Activated CD8-positive, alpha-beta T cell treated with anti-CD3 and anti-CD28 coated beads for 36 hours (primary cell): Measurements from ENCODE around the gene ATP2C2. TPM values are rescaled to one million over a fixed set of nuclear protein-coding genes. Genes with fewer than 3 reads are reported as not detected.
"Not testable (repeated sequence)": the region's sequence is repeated elsewhere in the genome, so short reads cannot be mapped to it uniquely, and the experiment has no call there.

ENCODE experiments used
- ATAC-seq: fragments of 200-7000 bp; cut with Tn5 transposase; one replicate; pipeline ENCODE4 v1.10.0; 2021; ENCODE audit warnings: mild to moderate bottlenecking, moderate library complexity
- CTCF ChIA-PET: fragments of 350-600 bp; sonication (Branson Sonifier 250); formaldehyde crosslinking; loops from one replicate; lab custom pipeline; 2021; ENCODE audit warnings: antibody characterized with exemption; lab: Charles Lee
- POLR2A ChIA-PET: fragments of 350-600 bp; sonication (Branson Sonifier 250); formaldehyde crosslinking; loops from one replicate; lab custom pipeline; 2021; ENCODE audit warnings: antibody characterized with exemption; lab: Charles Lee
- DNase-seq: peaks from one replicate; pipeline ENCODE4 v3.0.0-alpha.2; 2020
- H3K27ac Mint-ChIP-seq: one replicate; pipeline ENCODE4 v1.8.0; 2021; ENCODE audit warnings: mild to moderate bottlenecking, mixed read lengths
- H3K27me3 Mint-ChIP-seq: one replicate; pipeline ENCODE4 v1.8.0; 2021; ENCODE audit warnings: mixed read lengths
- H3K36me3 Mint-ChIP-seq: one replicate; pipeline ENCODE4 v1.8.0; 2021; ENCODE audit warnings: low read depth, mixed read lengths
- H3K4me1 Mint-ChIP-seq: one replicate; pipeline ENCODE4 v1.8.0; 2021; ENCODE audit warnings: low read depth, mixed read lengths
- H3K4me3 Mint-ChIP-seq: one replicate; pipeline ENCODE4 v1.8.0; 2021; ENCODE audit warnings: mild to moderate bottlenecking, moderate library complexity, mixed read lengths
- H3K9me3 Mint-ChIP-seq: one replicate; pipeline ENCODE4 v1.8.0; 2021; ENCODE audit warnings: mixed read lengths
- CTCF ChIP-seq: fragments of 200-600 bp; IDR thresholded peaks from one replicate; pipeline ENCODE4 v1.8.0; 2022; ENCODE audit warnings: antibody characterized with exemption, mild to moderate bottlenecking
- intact Hi-C: fragments of 100-400 bp; cut with micrococcal nuclease; formaldehyde crosslinking; loops from one replicate; pipeline ENCODE4 v1.10.0; 2022
- total RNA-seq, 2 experiments: library from RNA; stranded (reverse); gene quantifications; one replicate each; pipeline ENCODE4 v1.2.3, GENCODE V29; 2021

Gene ATP2C2
- total RNA-seq, 2 experiments from 2014 or later, result not detected

- ATAC-seq (no peak), DNase-seq (no peak)
- Mint-ChIP-seq H3K4me1 (no peaks in the 10 kb centered on the region), H3K9me3 (no peaks in the 10 kb centered on the region), H3K4me3 (no peak overlapping the region), H3K27ac (no peak overlapping the region), H3K27me3 (peaks cover 5% of the 10 kb centered on the region), H3K36me3 (no peaks in the 10 kb centered on the region)
- TF ChIP-seq CTCF, result no peak
- ChIA-PET POLR2A (no interaction called here), CTCF (no interaction called here)
- intact Hi-C loops, result no loop called here
Measured at GRCh38 chr16:84450176-84450865, 82.0 kb downstream of the ATP2C2 start.

DNA sequence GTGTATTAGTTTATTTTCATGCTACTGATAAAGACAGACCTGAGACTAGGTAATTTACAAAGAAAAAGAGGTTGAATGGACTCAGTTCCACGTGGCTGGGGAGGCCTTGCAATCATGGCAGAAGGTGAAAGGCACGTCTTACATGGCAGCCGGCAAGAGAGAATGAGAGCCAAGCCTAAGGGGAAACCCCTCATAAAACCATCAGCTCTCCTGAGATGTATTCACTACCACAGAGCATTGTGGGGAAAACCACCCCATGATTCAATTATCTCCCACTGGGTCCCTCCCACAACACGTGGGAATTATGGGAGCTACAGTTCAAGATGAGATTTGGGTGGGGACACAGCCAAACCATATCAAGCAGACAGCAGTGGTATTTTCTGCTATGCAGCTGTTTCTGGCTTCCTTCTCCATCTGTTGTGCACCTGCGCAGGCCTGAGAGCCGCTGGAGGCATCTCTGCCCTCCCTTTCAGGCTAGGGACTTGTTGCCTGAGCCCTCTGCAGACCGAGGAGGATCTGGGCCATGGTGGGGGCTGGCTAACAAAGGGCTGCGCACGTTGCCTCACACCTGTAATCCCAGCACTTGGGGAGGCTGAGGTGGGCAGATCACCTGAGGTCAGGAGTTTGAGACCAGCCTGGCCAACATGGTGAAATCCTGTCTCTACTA is 82.8 kb downstream of the ATP2C2 start:
- H3K9me3 Mint-ChIP-seq, DNase-seq, H3K27me3 Mint-ChIP-seq, H3K4me3 Mint-ChIP-seq, H3K4me1 Mint-ChIP-seq, intact Hi-C loops, H3K36me3 Mint-ChIP-seq, H3K27ac Mint-ChIP-seq, ATAC-seq, CTCF ChIA-PET, POLR2A ChIA-PET: not testable (repeated sequence)

- no peak overlapping the region for H3K27ac Mint-ChIP-seq
- TF ChIP-seq CTCF, result no peak
- no peak overlapping the region for H3K4me3 Mint-ChIP-seq
- no peaks in the 10 kb centered on the region for H3K9me3 Mint-ChIP-seq
- CTCF ChIA-PET, result no interaction called here
- no peaks in the 10 kb centered on the region for H3K4me1 Mint-ChIP-seq
- intact Hi-C loops, result no loop called here
- no peaks in the 10 kb centered on the region for H3K36me3 Mint-ChIP-seq
- H3K27me3 Mint-ChIP-seq, result no peaks in the 10 kb centered on the region
- POLR2A ChIA-PET, result no interaction called here
- ATAC-seq (no peak), DNase-seq (no peak)
Measured at GRCh38 chr16:84451781-84452180, 83.4 kb downstream of the ATP2C2 start.

DNA sequence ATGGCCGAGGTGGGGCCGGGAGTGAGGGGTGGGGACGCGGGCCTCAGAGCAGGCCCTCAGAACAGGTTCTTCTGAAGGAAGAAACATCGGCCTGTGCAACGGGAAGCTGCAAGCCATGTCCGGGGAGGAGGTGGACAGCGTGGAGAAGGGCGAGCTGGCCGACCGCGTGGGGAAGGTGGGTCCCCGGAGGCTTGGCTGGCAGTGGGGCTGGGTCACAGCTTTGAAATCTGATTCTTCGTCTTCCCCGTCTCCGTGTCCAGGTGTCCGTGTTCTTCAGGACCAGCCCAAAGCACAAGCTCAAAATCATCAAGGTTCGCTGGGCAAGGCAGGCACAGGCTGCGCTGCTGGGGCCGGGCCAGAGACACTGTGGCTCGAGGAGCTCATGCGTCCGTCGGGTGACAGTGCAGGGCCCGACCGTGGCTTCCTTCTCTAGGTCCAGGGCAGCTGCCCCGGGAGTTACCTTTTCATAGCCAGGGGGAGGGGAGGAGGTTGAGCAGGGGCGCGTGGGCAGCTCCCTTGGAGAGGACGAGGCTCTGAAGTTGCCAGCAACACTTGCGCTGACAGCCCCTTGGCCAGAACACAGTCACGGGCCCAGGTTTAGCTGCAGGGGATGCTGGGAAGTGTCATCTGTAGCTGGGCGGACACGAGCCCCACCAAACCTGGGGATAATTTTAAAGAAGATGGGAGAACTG is 84.9 kb downstream of the ATP2C2 start:
- DNase-seq (no peak), ATAC-seq (no peak)
- Mint-ChIP-seq H3K36me3 (no peaks in the 10 kb centered on the region), H3K27me3 (no peaks in the 10 kb centered on the region), H3K4me3 (no peak overlapping the region), H3K27ac (no peak overlapping the region), H3K4me1 (no peaks in the 10 kb centered on the region), H3K9me3 (no peaks in the 10 kb centered on the region)
- intact Hi-C loops, result no loop called here
- no peak for TF ChIP-seq CTCF
- ChIA-PET CTCF (no interaction called here), POLR2A (no interaction called here)

GRCh38 chr16:84454611-84455010 is 86.3 kb downstream of the ATP2C2 start:
- intact Hi-C loops, result no loop called here
- no peaks in the 10 kb centered on the region for H3K9me3 Mint-ChIP-seq
- no peak overlapping the region for H3K27ac Mint-ChIP-seq
- POLR2A ChIA-PET, result no interaction called here
- no peak for TF ChIP-seq CTCF
- ATAC-seq, result no peak
- CTCF ChIA-PET, result no interaction called here
- no peak overlapping the region for H3K4me3 Mint-ChIP-seq
- no peaks in the 10 kb centered on the region for H3K27me3 Mint-ChIP-seq
- H3K36me3 Mint-ChIP-seq, result no peaks in the 10 kb centered on the region
- H3K4me1 Mint-ChIP-seq, result no peaks in the 10 kb centered on the region
- no peak for DNase-seq
